WTC11 (cell line): ENCODE results near the gene SPACA5. TPM values are rescaled to one million over a fixed set of nuclear protein-coding genes. Genes with fewer than 3 reads are reported as not detected.
"Not testable (repeated sequence)": the region's sequence is repeated elsewhere in the genome, so short reads cannot be mapped to it uniquely, and the experiment has no call there.

Experiments
- ATAC-seq: fragments of 200-7000 bp; cut with Tn5 transposase; 2 replicates; pipeline ENCODE4 v1.10.0; 2021; ENCODE audit warnings: mild to moderate bottlenecking, moderate library complexity
- CTCF ChIA-PET: fragments of 300-600 bp; sonication (Branson Sonifier 250); formaldehyde crosslinking; loops from one replicate; lab custom pipeline; 2021; ENCODE audit warnings: antibody characterized with exemption; lab: Charles Lee
- POLR2A ChIA-PET: fragments of 350-600 bp; sonication (Branson Sonifier 250); formaldehyde crosslinking; loops from one replicate; lab custom pipeline; 2021; ENCODE audit warnings: antibody characterized with exemption; lab: Charles Lee
- DNase-seq: peaks from one replicate; pipeline ENCODE4 v3.0.0; 2021; ENCODE audit warnings: low spot score
- H3K27ac Mint-ChIP-seq: 2 replicates; pipeline ENCODE4 v1.8.0; 2021; ENCODE audit warnings: mixed read lengths
- H3K27me3 Mint-ChIP-seq: 2 replicates; pipeline ENCODE4 v1.8.0; 2021; ENCODE audit warnings: low read depth, mild to moderate bottlenecking, moderate library complexity, mixed read lengths
- H3K36me3 Mint-ChIP-seq: 2 replicates; pipeline ENCODE4 v1.8.0; 2021; ENCODE audit warnings: mixed read lengths
- H3K4me1 Mint-ChIP-seq: 2 replicates; pipeline ENCODE4 v1.8.0; 2022; ENCODE audit warnings: mixed read lengths
- H3K4me3 Mint-ChIP-seq: 2 replicates; pipeline ENCODE4 v1.8.0; 2021; ENCODE audit warnings: mild to moderate bottlenecking, moderate library complexity, mixed read lengths
- H3K9me3 Mint-ChIP-seq: 2 replicates; pipeline ENCODE4 v1.8.0; 2021; ENCODE audit warnings: mixed read lengths
- KAT7 ChIP-seq: sonication (generic); formaldehyde crosslinking; IDR thresholded peaks from 2 replicates; pipeline ENCODE4 v1.8.1; 2023; ENCODE audit warnings: missing genetic modification reagents, mild to moderate bottlenecking, borderline replicate concordance
- MYBL2 ChIP-seq: sonication (generic); formaldehyde crosslinking; IDR thresholded peaks from 2 replicates; pipeline ENCODE4 v1.8.1; 2023; ENCODE audit warnings: mild to moderate bottlenecking, moderate library complexity, missing genetic modification reagents
- NFATC4 ChIP-seq: fragments of 250-450 bp; sonication (Bioruptor Pico); IDR thresholded peaks from 2 replicates; pipeline ENCODE4 v1.9.0; 2021; ENCODE audit warnings: mild to moderate bottlenecking
- NFYB ChIP-seq: sonication (generic); formaldehyde crosslinking; conservative IDR thresholded peaks from 2 replicates; pipeline ENCODE4 v1.8.0; 2022; ENCODE audit warnings: low read depth, missing genetic modification reagents
- NR2C2 ChIP-seq: sonication (generic); formaldehyde crosslinking; IDR thresholded peaks from 2 replicates; pipeline ENCODE4 v1.8.0; 2022; ENCODE audit warnings: mild to moderate bottlenecking, missing genetic modification reagents
- OVOL2 ChIP-seq: fragments of 250-450 bp; sonication (Bioruptor Pico); IDR thresholded peaks from 2 replicates; pipeline ENCODE4 v1.9.0; 2021; ENCODE audit warnings: mild to moderate bottlenecking, borderline replicate concordance
- SMAD4 ChIP-seq: sonication (generic); formaldehyde crosslinking; IDR thresholded peaks from 2 replicates; pipeline ENCODE4 v1.8.0; 2022; ENCODE audit warnings: mild to moderate bottlenecking, missing genetic modification reagents
- TCF7 ChIP-seq: sonication (generic); formaldehyde crosslinking; IDR thresholded peaks from 2 replicates; pipeline ENCODE4 v1.8.0; 2022; ENCODE audit warnings: mild to moderate bottlenecking, low read depth, missing genetic modification reagents, moderate library complexity
- TEAD1 ChIP-seq: sonication (generic); formaldehyde crosslinking; IDR thresholded peaks from 2 replicates; pipeline ENCODE4 v1.8.0; 2022; ENCODE audit warnings: mild to moderate bottlenecking, missing genetic modification reagents
- TEAD4 ChIP-seq: sonication (generic); formaldehyde crosslinking; IDR thresholded peaks from 2 replicates; pipeline ENCODE4 v1.8.0; 2022; ENCODE audit warnings: mild to moderate bottlenecking, missing genetic modification reagents
- ZBTB21 ChIP-seq: sonication (generic); formaldehyde crosslinking; IDR thresholded peaks from 2 replicates; pipeline ENCODE4 v1.8.1; 2023; ENCODE audit warnings: mild to moderate bottlenecking, missing genetic modification reagents, borderline replicate concordance
- ZNF138 ChIP-seq: sonication (generic); formaldehyde crosslinking; conservative IDR thresholded peaks from 2 replicates; pipeline ENCODE4 v1.8.1; 2022; ENCODE audit warnings: mild to moderate bottlenecking, moderate library complexity, missing genetic modification reagents
- ZNF219 ChIP-seq: sonication (generic); formaldehyde crosslinking; IDR thresholded peaks from 2 replicates; pipeline ENCODE4 v1.8.0; 2023; ENCODE audit warnings: missing genetic modification reagents, mild to moderate bottlenecking, borderline replicate concordance
- ZNF671 ChIP-seq: fragments of 250-450 bp; sonication (Bioruptor Pico); IDR thresholded peaks from 2 replicates; pipeline ENCODE4 v1.8.0; 2021; ENCODE audit warnings: mild to moderate bottlenecking
- total RNA-seq: library from RNA; stranded (reverse); gene quantifications from 3 replicates; pipeline ENCODE4 v1.2.3, GENCODE V29; 2021
- TF ChIP-seq, protein P1 (sequence below): sonication (generic); formaldehyde crosslinking; IDR thresholded peaks from 2 replicates; pipeline ENCODE4 v1.8.1; 2023; ENCODE audit warnings: mild to moderate bottlenecking, missing genetic modification reagents
- TF ChIP-seq, protein P2 (sequence below): sonication (generic); formaldehyde crosslinking; IDR thresholded peaks from 2 replicates; pipeline ENCODE4 v1.8.0; 2023; ENCODE audit warnings: missing genetic modification reagents
- TF ChIP-seq, protein P3 (sequence below): sonication (generic); formaldehyde crosslinking; IDR thresholded peaks from 2 replicates; pipeline ENCODE4 v1.8.0; 2022; ENCODE audit warnings: mild to moderate bottlenecking, missing genetic modification reagents
- TF ChIP-seq, protein P4 (sequence below): fragments of 250-450 bp; sonication (Bioruptor Pico); IDR thresholded peaks from 2 replicates; pipeline ENCODE4 v2.1.2; 2022; ENCODE audit warnings: mild to moderate bottlenecking, moderate library complexity
- TF ChIP-seq, protein P5 (sequence below): fragments of 200-600 bp; IDR thresholded peaks from 2 replicates; pipeline ENCODE4 v1.8.0; 2022; ENCODE audit warnings: antibody characterized with exemption
- TF ChIP-seq, protein P6 (sequence below): fragments of 250-450 bp; sonication (Bioruptor Pico); IDR thresholded peaks from 2 replicates; pipeline ENCODE4 v1.9.0; 2021; ENCODE audit warnings: moderate library complexity, mild to moderate bottlenecking, inconsistent platforms, borderline replicate concordance
- TF ChIP-seq, protein P7 (sequence below): fragments of 250-450 bp; sonication (Bioruptor Pico); IDR thresholded peaks from 2 replicates; pipeline ENCODE4 v1.9.0; 2021; ENCODE audit warnings: mild to moderate bottlenecking

SPACA5 gene
- total RNA-seq, 1 experiment from 2014 or later = not detected

DNA sequence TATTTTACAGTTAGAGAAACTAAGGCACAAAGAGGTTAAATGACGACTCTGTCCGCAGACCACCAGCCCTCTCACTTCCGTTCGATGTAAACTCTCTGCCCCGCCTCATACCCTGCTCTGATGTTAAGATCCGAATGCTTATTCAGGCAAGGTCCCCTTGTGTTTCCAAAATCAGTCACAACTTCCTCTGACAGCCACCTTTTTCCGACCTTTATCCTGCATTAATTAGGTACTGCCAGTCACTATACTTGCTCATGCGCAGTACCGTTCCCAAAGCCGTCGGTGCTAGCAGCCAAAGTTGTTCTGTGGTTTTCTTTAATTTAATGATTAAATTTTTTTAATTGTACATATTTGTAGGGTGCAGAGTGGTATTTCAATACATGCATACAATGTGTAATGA is 13.7 kb downstream of the SPACA5 start:
- POLR2A ChIA-PET = not testable (repeated sequence)
- CTCF ChIA-PET = interaction anchor here (1.4 kb wide), 1 partner anchor 213 kb away, joined by 6 read pairs; no protein-coding TSS in a partner anchor

DNA sequence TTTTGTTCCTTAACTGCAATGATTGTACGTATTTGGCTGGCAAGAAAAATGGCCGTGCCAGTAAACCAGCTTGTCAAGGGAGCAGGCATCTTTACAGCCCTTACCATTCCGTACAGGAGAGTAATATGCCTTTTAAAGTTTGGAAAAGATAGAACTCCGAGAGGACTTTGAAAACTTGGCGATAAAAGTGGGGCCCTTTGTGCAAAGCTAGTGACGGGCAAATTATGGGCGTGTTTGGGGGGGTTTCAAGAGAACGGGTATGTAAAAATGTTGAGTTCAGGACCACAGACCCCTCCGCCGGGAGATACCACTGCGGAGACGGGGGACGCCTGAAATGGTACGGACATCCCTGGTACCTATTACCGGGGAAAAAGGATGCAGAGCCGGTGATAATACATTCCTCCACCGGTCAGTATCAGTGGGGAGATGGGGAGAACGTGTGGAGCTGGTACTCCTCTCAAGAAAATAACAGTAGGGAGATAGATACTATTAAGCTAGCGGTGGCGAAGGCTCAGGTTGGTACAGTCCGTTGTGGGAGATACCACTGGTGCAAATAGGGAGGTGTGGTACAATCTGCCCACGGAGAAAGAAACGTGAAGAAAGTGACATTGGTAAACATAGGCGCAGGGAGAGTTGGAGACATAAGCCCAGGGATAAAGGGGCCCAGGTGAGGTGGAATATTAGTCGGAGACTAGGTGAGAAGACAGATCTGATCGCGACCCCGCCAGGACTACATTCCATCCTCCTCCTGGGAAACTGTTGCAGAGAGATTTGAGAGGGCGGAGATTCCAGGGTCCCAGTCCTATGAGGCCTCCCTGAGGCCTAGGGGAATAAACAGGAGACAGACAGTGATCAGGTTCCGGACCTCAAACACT is 14.5 kb downstream of the SPACA5 start:
- H3K27me3 Mint-ChIP-seq = no peaks in the 10 kb centered on the region

More for the DNA sequence above, 13.7 kb downstream of the SPACA5 start:
- not testable (repeated sequence) for H3K27me3 Mint-ChIP-seq, H3K36me3 Mint-ChIP-seq, ATAC-seq, H3K4me1 Mint-ChIP-seq, DNase-seq, H3K27ac Mint-ChIP-seq, H3K9me3 Mint-ChIP-seq
- peak overlapping the region; percentile 96 for H3K4me3 Mint-ChIP-seq

DNA sequence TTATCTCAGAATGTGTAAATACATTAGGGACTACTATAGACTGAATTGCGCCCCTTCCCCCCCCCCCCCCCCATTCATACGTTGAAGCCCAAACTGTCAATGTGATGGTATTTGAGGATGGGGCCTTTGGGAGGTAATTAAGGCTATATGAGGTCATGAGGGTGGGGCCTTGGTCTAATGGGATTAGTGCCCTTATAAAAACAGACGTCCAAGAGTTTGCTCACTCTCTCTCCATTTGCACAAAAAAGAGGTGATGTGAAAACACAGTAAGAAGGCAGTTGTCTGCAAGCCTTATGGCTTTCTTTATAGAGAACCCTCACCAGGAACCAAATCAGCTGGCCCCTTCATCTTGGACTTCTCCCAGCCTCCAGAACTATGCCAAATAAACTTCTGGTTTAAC is 15.3 kb downstream of the SPACA5 start:
- H3K27ac Mint-ChIP-seq = no peak overlapping the region
- DNase-seq = no peak
- no peaks in the 10 kb centered on the region for H3K27me3 Mint-ChIP-seq
- ChIA-PET CTCF (no interaction called here), POLR2A (no interaction called here)
- no peak for ATAC-seq
- H3K9me3 Mint-ChIP-seq = no peaks in the 10 kb centered on the region
- H3K36me3 Mint-ChIP-seq = no peaks in the 10 kb centered on the region
- H3K4me1 Mint-ChIP-seq = peaks cover 4% of the 10 kb centered on the region; the same call in 1 of the 2 replicates
- no peak overlapping the region for H3K4me3 Mint-ChIP-seq
- TF ChIP-seq TEAD1 (CRISPR knock-in tag) (no peak), ZBTB21 (CRISPR knock-in tag) (no peak), NFATC4 (CRISPR knock-in tag) (no peak), SMAD4 (CRISPR knock-in tag) (no peak), NR2C2 (CRISPR knock-in tag) (no peak), ZNF138 (no peak)
- TF ChIP-seq, protein P1, sequence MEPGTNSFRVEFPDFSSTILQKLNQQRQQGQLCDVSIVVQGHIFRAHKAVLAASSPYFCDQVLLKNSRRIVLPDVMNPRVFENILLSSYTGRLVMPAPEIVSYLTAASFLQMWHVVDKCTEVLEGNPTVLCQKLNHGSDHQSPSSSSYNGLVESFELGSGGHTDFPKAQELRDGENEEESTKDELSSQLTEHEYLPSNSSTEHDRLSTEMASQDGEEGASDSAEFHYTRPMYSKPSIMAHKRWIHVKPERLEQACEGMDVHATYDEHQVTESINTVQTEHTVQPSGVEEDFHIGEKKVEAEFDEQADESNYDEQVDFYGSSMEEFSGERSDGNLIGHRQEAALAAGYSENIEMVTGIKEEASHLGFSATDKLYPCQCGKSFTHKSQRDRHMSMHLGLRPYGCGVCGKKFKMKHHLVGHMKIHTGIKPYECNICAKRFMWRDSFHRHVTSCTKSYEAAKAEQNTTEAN (CRISPR knock-in tag) = no peak
- TF ChIP-seq, protein P2, sequence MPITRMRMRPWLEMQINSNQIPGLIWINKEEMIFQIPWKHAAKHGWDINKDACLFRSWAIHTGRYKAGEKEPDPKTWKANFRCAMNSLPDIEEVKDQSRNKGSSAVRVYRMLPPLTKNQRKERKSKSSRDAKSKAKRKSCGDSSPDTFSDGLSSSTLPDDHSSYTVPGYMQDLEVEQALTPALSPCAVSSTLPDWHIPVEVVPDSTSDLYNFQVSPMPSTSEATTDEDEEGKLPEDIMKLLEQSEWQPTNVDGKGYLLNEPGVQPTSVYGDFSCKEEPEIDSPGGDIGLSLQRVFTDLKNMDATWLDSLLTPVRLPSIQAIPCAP = no peak
- TF ChIP-seq, protein P3, sequence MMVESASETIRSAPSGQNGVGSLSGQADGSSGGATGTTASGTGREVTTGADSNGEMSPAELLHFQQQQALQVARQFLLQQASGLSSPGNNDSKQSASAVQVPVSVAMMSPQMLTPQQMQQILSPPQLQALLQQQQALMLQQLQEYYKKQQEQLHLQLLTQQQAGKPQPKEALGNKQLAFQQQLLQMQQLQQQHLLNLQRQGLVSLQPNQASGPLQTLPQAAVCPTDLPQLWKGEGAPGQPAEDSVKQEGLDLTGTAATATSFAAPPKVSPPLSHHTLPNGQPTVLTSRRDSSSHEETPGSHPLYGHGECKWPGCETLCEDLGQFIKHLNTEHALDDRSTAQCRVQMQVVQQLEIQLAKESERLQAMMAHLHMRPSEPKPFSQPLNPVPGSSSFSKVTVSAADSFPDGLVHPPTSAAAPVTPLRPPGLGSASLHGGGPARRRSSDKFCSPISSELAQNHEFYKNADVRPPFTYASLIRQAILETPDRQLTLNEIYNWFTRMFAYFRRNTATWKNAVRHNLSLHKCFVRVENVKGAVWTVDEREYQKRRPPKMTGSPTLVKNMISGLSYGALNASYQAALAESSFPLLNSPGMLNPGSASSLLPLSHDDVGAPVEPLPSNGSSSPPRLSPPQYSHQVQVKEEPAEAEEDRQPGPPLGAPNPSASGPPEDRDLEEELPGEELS (CRISPR knock-in tag) = no peak
- TF ChIP-seq, protein P4, sequence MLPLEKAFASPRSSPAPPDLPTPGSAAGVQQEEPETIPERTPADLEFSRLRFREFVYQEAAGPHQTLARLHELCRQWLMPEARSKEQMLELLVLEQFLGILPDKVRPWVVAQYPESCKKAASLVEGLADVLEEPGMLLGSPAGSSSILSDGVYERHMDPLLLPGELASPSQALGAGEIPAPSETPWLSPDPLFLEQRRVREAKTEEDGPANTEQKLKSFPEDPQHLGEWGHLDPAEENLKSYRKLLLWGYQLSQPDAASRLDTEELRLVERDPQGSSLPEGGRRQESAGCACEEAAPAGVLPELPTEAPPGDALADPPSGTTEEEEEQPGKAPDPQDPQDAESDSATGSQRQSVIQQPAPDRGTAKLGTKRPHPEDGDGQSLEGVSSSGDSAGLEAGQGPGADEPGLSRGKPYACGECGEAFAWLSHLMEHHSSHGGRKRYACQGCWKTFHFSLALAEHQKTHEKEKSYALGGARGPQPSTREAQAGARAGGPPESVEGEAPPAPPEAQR (CRISPR knock-in tag) = no peak

More for the DNA sequence above, 14.5 kb downstream of the SPACA5 start:
- Mint-ChIP-seq H3K4me1 (peaks cover 4% of the 10 kb centered on the region; the same call in 1 of the 2 replicates), H3K4me3 (peak overlapping the region; percentile 96), H3K36me3 (no peaks in the 10 kb centered on the region), H3K27ac (peak overlapping the region; percentile 99), H3K9me3 (no peaks in the 10 kb centered on the region)
- TF ChIP-seq, protein P5, sequence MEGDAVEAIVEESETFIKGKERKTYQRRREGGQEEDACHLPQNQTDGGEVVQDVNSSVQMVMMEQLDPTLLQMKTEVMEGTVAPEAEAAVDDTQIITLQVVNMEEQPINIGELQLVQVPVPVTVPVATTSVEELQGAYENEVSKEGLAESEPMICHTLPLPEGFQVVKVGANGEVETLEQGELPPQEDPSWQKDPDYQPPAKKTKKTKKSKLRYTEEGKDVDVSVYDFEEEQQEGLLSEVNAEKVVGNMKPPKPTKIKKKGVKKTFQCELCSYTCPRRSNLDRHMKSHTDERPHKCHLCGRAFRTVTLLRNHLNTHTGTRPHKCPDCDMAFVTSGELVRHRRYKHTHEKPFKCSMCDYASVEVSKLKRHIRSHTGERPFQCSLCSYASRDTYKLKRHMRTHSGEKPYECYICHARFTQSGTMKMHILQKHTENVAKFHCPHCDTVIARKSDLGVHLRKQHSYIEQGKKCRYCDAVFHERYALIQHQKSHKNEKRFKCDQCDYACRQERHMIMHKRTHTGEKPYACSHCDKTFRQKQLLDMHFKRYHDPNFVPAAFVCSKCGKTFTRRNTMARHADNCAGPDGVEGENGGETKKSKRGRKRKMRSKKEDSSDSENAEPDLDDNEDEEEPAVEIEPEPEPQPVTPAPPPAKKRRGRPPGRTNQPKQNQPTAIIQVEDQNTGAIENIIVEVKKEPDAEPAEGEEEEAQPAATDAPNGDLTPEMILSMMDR = no peak
- TF ChIP-seq, protein P6, sequence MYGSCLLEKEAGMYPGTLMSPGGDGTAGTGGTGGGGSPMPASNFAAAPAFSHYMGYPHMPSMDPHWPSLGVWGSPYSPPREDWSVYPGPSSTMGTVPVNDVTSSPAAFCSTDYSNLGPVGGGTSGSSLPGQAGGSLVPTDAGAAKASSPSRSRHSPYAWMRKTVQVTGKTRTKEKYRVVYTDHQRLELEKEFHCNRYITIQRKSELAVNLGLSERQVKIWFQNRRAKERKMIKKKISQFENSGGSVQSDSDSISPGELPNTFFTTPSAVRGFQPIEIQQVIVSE (CRISPR knock-in tag) = no peak
- TF ChIP-seq KAT7 = no peak
- no peak for TF ChIP-seq ZNF671 (CRISPR knock-in tag)
- no peak for TF ChIP-seq OVOL2
- no peak for TF ChIP-seq TEAD4
- TF ChIP-seq TCF7 (CRISPR knock-in tag) = no peak
- TF ChIP-seq NFYB (CRISPR knock-in tag) = no peak
- TF ChIP-seq ZNF219 (CRISPR knock-in tag) = no peak
- no peak for TF ChIP-seq NR2C2 (CRISPR knock-in tag)
- no peak for TF ChIP-seq MYBL2 (CRISPR knock-in tag)
- TF ChIP-seq, protein P7, sequence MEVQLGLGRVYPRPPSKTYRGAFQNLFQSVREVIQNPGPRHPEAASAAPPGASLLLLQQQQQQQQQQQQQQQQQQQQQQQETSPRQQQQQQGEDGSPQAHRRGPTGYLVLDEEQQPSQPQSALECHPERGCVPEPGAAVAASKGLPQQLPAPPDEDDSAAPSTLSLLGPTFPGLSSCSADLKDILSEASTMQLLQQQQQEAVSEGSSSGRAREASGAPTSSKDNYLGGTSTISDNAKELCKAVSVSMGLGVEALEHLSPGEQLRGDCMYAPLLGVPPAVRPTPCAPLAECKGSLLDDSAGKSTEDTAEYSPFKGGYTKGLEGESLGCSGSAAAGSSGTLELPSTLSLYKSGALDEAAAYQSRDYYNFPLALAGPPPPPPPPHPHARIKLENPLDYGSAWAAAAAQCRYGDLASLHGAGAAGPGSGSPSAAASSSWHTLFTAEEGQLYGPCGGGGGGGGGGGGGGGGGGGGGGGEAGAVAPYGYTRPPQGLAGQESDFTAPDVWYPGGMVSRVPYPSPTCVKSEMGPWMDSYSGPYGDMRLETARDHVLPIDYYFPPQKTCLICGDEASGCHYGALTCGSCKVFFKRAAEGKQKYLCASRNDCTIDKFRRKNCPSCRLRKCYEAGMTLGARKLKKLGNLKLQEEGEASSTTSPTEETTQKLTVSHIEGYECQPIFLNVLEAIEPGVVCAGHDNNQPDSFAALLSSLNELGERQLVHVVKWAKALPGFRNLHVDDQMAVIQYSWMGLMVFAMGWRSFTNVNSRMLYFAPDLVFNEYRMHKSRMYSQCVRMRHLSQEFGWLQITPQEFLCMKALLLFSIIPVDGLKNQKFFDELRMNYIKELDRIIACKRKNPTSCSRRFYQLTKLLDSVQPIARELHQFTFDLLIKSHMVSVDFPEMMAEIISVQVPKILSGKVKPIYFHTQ (CRISPR knock-in tag) = no peak
- ChIA-PET CTCF (interaction anchor here (1.4 kb wide), 1 partner anchor 214 kb away, joined by 6 read pairs; no protein-coding TSS in a partner anchor), POLR2A (no interaction called here)
- ATAC-seq (peak; percentile 83), DNase-seq (peak; percentile 64)
